ENCODE measurements around the gene YAF2.
A peak's percentile ranks its signal among the peaks of the same experiment; 100 is the strongest.
"Not testable (repeated sequence)": the region's sequence is repeated elsewhere in the genome, so short reads cannot be mapped to it uniquely, and the experiment has no call there.

YAF2 gene

DNA sequence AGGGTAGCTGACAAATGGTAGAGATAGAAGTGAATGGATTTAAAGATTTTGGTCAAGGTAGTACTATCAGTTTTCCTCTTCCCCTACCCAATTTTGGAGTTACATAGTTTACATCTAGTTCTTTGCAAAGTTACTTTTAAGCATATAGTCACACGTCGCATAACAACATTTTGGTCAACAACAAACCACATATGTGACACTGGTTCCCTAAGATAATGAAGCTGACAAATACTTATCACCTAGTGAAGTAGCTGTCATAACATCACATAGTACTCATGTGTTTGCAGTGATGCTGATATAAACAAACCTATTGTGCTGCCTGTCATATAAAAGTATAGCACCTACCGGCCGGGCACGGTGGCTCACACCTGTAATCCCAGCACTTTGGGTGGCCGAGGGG is 45.4 kb downstream of the YAF2 start:
- DNase-seq, result no peak

- no peak for DNase-seq
These were observed 45.8 kb downstream of the YAF2 start for GRCh38 chr12:42192258-42192657.

GRCh38 chr12:42190376-42190775 is 47.7 kb downstream of the YAF2 start:
- DNase-seq, result no peak

DNA sequence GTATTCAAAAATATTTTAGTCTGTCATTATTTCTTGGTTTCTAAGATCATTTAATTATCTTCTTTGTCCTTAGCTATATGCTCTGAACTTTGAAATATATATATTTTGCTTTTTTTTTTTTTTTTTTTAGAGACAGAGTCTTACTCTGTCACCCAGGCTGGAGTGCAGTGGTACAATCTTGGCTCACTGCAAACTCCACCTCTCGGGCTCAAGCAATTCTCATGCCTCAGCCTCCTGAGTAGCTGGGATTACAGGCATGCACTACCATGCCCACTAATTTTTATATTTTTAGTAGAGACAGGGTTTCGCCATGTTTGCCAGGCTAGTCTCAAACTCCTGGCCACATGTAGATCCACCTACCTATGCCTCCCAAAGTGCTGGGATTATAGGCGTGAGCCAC is 49.8 kb downstream of the YAF2 start:
- not testable (repeated sequence) for DNase-seq

DNA sequence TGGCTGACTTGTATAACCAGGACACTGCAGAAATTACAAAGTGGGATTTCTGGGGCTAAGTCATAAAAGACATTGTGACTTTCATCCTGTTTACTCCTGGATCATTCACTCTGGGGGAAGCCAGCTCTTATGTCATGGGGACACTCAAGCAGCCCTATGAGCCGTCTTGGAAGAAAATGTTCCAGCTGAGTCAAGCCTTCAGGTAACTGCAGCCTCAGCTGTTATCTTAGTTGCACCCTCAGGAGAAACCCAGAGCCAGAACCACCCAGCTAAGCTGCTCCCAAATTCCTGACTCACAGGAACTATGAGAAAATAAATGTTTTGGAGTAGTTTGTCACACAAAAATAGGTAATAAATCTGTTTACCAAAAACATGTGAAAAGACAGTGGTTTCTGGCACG is 50.2 kb downstream of the YAF2 start:
- DNase-seq, result no peak

- DNase-seq, result no peak
These were observed 51.3 kb downstream of the YAF2 start for GRCh38 chr12:42186793-42187192.

DNA sequence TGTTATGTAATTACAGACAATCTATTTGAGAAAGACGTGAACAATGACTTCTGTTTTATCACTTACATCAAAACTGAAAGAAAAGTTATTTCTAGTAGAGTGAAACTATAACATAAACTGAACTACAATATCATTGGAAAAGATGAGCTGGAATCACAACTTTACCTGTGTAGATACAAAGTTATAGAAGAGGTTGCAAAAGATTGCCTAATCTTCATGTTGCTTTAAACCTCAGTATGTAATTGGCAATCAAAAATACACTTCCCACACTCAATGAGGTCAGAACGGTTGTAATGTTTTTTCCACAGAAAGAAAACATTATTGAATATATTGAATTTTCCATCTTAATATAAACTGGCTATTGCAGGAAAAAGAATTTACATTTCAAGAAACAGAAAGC is 55.7 kb downstream of the YAF2 start:
- no peak for DNase-seq

GRCh38 chr12:42180990-42181596 is 57.0 kb downstream of the YAF2 start:
- DNase-seq, result no peak

- DNase-seq, result no peak
These were observed 59.9 kb downstream of the YAF2 start for GRCh38 chr12:42178101-42178500.

DNA sequence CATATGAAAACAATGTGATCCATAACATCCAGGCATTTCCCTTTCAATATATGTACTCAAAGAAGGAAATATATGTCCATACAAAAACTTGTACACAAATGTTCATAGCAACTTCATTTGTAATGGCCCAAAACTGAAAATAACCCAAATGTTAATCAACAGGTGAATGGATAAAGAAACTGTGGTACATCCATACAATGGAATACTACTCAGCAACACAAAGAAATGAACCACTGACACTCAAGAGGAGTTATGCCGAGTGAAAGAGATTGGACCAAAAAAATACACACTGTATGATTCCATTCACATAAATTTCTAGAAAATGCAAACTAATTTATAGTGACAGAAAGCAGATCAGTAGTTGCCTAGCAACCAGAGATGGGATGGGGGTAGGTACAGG is 63.1 kb downstream of the YAF2 start:
- no peak for DNase-seq

- no peak for DNase-seq
These were observed 64.0 kb downstream of the YAF2 start for GRCh38 chr12:42173961-42174521.

DNA sequence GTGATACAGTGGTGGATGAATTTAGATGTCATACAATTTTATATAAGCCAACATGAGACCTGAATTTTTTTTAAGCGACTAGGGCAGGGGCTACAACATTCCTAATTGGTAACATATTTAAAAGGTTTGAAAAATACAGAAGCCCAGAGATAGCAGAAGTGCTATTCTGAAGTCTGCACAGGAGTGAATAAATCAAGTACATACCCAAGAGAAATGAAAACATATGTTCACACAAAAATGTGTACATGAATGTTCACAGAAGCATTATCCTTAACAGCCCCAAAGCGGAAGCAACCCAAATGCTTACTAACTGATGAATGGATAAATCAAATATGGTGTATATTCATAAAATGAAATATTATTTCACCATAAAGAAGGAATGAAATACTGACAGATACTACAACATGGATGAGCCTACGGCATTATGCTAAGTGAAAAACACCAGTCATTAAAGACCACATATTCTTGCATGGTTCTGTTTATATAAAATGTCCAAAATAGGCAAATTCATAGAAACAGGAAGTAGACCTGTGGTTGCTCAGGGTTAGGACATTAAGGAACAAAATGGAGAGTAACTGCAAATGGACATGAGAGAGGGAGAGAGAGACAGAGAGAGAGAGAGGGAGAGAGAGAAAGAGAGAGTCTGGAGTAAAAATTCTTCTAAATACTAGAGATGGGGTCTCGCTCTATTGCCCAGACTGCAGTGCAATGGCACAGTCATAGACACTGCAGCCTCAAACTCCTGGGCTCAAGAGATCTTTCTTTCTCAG is 65.4 kb downstream of the YAF2 start:
- no peak for DNase-seq

- no peak for DNase-seq
These were observed 70.3 kb downstream of the YAF2 start for GRCh38 chr12:42167711-42168110.

DNA sequence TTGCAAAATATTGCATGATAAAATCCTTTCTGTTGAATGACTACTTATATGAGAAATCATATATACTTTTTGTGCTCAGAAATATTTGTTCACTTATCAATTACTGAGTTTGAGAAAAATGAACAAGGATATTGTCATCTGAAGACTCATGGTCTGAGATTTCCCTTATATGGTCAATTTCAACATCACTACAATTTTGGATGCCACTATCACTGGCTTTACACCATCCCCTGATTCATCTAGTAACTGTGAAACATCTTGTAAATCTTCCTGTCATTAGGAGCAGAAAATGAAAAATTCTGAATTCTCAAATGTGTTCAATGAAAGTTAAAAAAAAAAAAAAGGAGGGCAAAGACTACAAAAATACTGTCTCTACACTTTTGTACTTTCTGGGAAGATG is 71.5 kb downstream of the YAF2 start:
- no peak for DNase-seq

DNA sequence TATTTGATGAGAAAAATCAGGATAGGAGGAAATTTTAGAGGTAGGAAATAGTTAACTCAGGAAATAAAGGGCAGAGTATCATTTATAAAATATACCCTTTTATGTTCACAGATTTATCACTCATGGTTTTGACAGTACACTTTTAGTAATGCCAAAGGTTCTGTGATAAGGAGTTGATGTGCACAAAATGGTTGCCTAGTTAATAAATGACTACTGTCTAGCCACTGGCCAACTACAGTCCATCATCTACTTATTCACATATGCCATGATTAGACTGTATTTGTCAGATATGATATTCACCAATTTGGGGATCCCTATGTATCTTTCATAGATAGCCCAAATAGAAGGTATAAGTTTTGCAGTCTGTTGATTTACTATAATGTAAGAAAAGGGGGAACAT is 74.1 kb downstream of the YAF2 start:
- no peak for DNase-seq

- DNase-seq, result no peak
These were observed 75.1 kb downstream of the YAF2 start for GRCh38 chr12:42162965-42163364.

DNA sequence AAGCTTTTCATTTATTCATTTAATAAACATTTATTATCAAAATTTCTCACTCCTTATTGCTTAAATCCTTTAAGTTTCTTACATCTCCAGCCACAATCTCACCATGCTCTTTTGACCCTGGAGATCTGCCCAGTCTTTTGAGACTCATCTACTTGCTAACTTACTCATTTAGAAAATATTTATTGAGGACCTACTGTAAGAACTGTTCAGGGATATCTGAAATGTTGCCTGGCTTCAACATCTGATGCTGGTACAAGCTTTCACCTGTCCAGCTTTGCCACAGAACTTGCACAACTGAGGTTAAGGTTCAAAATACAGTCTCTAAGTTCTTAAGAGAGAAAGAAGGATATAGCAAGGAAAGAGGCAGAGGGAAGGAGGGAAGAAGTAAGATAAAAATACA is 75.9 kb downstream of the YAF2 start:
- no peak for DNase-seq

- DNase-seq, result no peak
These were observed 76.5 kb downstream of the YAF2 start for GRCh38 chr12:42161529-42161928.

- no peak for DNase-seq
These were observed 81.8 kb downstream of the YAF2 start for GRCh38 chr12:42156232-42156631.

GRCh38 chr12:42145552-42146215 is 92.4 kb downstream of the YAF2 start:
- DNase-seq, result no peak

GRCh38 chr12:42145197-42145549 is 92.9 kb downstream of the YAF2 start:
- DNase-seq, result no peak

DNA sequence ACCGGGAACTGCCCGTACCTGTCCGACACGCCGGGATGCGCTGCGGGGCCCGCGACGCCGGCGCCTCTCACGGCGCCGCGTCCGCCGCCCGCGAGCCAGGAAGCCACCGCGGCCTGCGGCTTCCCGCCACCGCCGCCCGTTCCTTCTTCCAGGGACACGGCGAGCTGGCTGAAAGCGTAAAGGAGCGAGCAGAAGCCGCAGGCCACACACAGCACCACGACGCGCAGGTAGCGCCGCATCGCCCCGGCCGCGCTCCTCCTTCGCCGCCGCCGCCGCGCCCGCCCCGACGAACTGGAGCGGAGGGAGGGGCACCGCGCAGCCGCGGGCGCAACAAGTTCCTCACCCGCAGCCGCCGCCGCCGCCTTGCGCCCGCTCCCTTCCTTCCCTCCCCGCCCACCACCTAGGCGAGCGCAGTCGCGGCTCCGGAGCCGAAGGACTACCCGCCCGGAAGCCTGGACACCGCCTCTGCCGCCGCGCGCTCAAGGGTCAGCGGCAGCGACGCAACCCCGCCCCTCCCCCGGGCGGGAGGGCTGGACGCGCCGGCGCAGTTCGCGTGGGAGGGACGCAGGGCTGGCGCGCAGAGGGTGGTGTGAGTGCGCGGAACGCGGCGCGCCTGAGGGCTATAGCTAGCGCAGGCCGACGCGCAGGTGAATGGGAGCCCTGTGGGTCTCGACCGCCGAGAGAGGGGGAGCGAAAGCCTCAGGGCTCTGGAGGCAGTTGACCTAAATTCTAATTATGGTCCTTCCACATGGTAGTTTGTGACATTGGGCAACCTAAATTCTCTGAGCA is 93.4 kb downstream of the YAF2 start, which contains the start of gene GXYLT1:
Gene GXYLT1 (minus strand): TSS at position 467 of the 789 bp plus-strand sequence. CDS start 228 bp downstream, at position 239.
- peak; percentile 84 to 88 for DNase-seq

DNA sequence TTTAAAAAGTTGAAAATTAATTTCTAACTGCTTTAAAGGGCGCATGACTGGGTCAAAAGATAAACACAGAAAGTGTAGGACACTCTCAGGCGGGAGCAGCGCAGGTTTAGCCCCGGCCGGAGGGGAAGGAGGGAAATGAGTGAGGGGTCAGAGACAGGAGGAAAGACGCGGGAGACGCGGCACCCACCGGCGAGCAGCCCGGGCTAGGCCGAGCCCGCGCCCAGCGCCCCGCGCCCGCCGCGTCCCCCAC is 94.0 kb downstream of the YAF2 start:
- peak in 1 of 2 donors; percentile 25 for DNase-seq

All from stimulated activated CD4-positive, alpha-beta T cell treated with anti-CD3 and anti-CD28 coated beads, Interleukin-2, amount 100 ng/mL, for 24 hours (primary cell).